HCT116 (cell line): ENCODE data around the gene RAD51AP1. TPM values are rescaled to one million over a fixed set of nuclear protein-coding genes. Genes with fewer than 3 reads are reported as not detected.

Source experiments
- ATAC-seq: fragments of 200-7000 bp; cut with Tn5 transposase; 2 replicates; pipeline ENCODE4 v1.9.1; 2020; ENCODE audit warnings: mild to moderate bottlenecking, moderate library complexity
- Bru-seq: library from RNA; stranded (reverse); fragments of 400-500 nt; gene quantifications from one replicate; lab custom pipeline; 2021; lab: Mats Ljungman, UMichigan
- BruChase-seq, 2 experiments: library from RNA; stranded (reverse); fragments of 400-500 nt; gene quantifications; one replicate each; lab custom pipeline; 2021; lab: Mats Ljungman, UMichigan
- BruUV-seq: library from RNA; stranded (reverse); fragments of 400-500 nt; replicated peaks from 2 replicates; lab custom pipeline; 2021; lab: Mats Ljungman, UMichigan
- CTCF ChIA-PET: fragments of 300-600 bp; sonication (Branson Sonifier 250); formaldehyde crosslinking; loops from one replicate; lab custom pipeline; 2021; ENCODE audit warnings: antibody characterized with exemption; lab: Charles Lee
- POLR2A ChIA-PET: fragments of 300-600, 350-600 bp; sonication (Branson Sonifier 250); formaldehyde crosslinking; loops from one replicate; lab custom pipeline; 2021; ENCODE audit warnings: antibody characterized with exemption; lab: Charles Lee
- RAD21 ChIA-PET, 2 experiments: fragments of 300-600 bp; sonication (Branson Sonifier 250); formaldehyde crosslinking; loops; one replicate each; lab custom pipeline; 2023; ENCODE audit warnings: low total read pairs in 2 of 2; ENCODE audit not compliant: uncharacterized antibody in 2 of 2, unreplicated experiment in 2 of 2, low non-redundant PET in 1 of 2; lab: Charles Lee
- DNase-seq: peaks from one replicate; pipeline ENCODE4 v3.0.0-alpha.2; 2010; ENCODE audit warnings: low read depth, low spot score
- H2AFZ ChIP-seq: fragments of 200-600 bp; shearing (Covaris generic), sonication (generic); 2 replicates; pipeline ENCODE4 v1.6.1; 2017; ENCODE audit warnings: low read depth, mixed run types, mixed read lengths, antibody characterized with exemption, low read length; ENCODE audit not compliant: poor library complexity, severe bottlenecking
- H3K27ac ChIP-seq: 2 replicates; pipeline ENCODE4 v1.5.1; 2012; ENCODE audit warnings: low read depth, low read length
- H3K27me3 ChIP-seq: fragments of 200-600 bp; sonication (generic); 2 replicates; pipeline ENCODE4 v1.6.1; 2016; ENCODE audit warnings: mixed run types, low read length, mixed read lengths; ENCODE audit not compliant: insufficient read depth
- H3K36me3 ChIP-seq, 2 experiments: fragments of 200-500 bp in 1 of 2; fragments of 200-600 bp in 1 of 2; sonication (Bioruptor generic) in 1 of 2; sonication (generic) in 1 of 2; 2 replicates each; pipeline versions ENCODE4 v1.5.1 to v1.6.1; 2014 to 2016; ENCODE audit warnings: low read length in 2 of 2, inconsistent platforms in 1 of 2, mixed read lengths in 1 of 2, mixed run types in 1 of 2; ENCODE audit not compliant: insufficient read depth in 2 of 2, control insufficient read depth in 1 of 2
- H3K4me1 ChIP-seq, 2 experiments: fragments of 200-600 bp in 1 of 2; sonication (generic) in 1 of 2; 2 replicates each; pipeline versions ENCODE4 v1.5.1 to v1.6.1; 2012 to 2017; ENCODE audit warnings: low read length in 2 of 2, inconsistent platforms in 1 of 2, mild to moderate bottlenecking in 1 of 2, mixed read lengths in 1 of 2, mixed run types in 1 of 2, moderate library complexity in 1 of 2; ENCODE audit not compliant: insufficient read depth in 2 of 2, control insufficient read depth in 1 of 2
- H3K4me2 ChIP-seq: fragments of 200-600 bp; sonication (generic); 2 replicates; pipeline ENCODE4 v1.6.1; 2017; ENCODE audit warnings: mixed run types, low read length, mixed read lengths
- H3K4me3 ChIP-seq, 2 experiments: fragments of 200-600 bp in 1 of 2; sonication (generic) in 1 of 2; replicated peaks in 1 of 2; 2 replicates each; pipeline ENCODE4 v1.5.1; 2011 to 2016; ENCODE audit warnings: low read length in 2 of 2, control low read depth in 1 of 2, low read depth in 1 of 2, mild to moderate bottlenecking in 1 of 2, mixed read lengths in 1 of 2, mixed run types in 1 of 2
- H3K79me2 ChIP-seq: fragments of 200-600 bp; sonication (generic); 2 replicates; pipeline ENCODE4 v1.6.1; 2017; ENCODE audit warnings: mild to moderate bottlenecking, mixed run types, low read length, moderate library complexity, mixed read lengths; ENCODE audit not compliant: insufficient read depth
- H3K9ac ChIP-seq: fragments of 200-600 bp; sonication (generic); 2 replicates; pipeline ENCODE4 v1.6.1; 2016; ENCODE audit warnings: low read length, mixed read lengths
- H3K9me2 ChIP-seq: fragments of 200-600 bp; sonication (generic), shearing (Covaris generic); 2 replicates; pipeline ENCODE4 v1.6.1; 2017; ENCODE audit warnings: mixed run types, mild to moderate bottlenecking, moderate library complexity; ENCODE audit not compliant: insufficient read depth
- H3K9me3 ChIP-seq, 2 experiments: fragments of 200-500 bp in 1 of 2; fragments of 200-600 bp in 1 of 2; sonication (Bioruptor generic) in 1 of 2; sonication (generic) in 1 of 2; 2 replicates each; pipeline ENCODE4 v1.6.1; 2014 to 2017; ENCODE audit warnings: low read length in 2 of 2, mixed read lengths in 2 of 2, inconsistent platforms in 1 of 2, low read depth in 1 of 2, mild to moderate bottlenecking in 1 of 2, mixed run types in 1 of 2, moderate library complexity in 1 of 2; ENCODE audit not compliant: control insufficient read depth in 1 of 2, insufficient read depth in 1 of 2
- H4K20me1 ChIP-seq: fragments of 200-600 bp; sonication (generic), shearing (Covaris generic); 2 replicates; pipeline ENCODE4 v1.6.1; 2017; ENCODE audit warnings: mixed run types, mild to moderate bottlenecking, moderate library complexity; ENCODE audit not compliant: insufficient read depth
- ATF3 ChIP-seq: IDR thresholded peaks from 2 replicates; pipeline ENCODE4 v1.6.1; 2012
- EGR1 ChIP-seq: IDR thresholded peaks from 2 replicates; pipeline ENCODE4 v1.6.1; 2012; ENCODE audit warnings: low read depth
- ELF1 ChIP-seq: IDR thresholded peaks from 2 replicates; pipeline ENCODE4 v1.6.1; 2012; ENCODE audit warnings: low read depth, borderline replicate concordance
- MAX ChIP-seq: IDR thresholded peaks from 2 replicates; pipeline ENCODE4 v1.6.1; 2012
- POLR2AphosphoS5 ChIP-seq: IDR thresholded peaks from 2 replicates; pipeline ENCODE4 v1.6.1; 2011; ENCODE audit warnings: mild to moderate bottlenecking, low read depth, low read length, moderate library complexity
- SIN3A ChIP-seq: IDR thresholded peaks from 2 replicates; pipeline ENCODE4 v1.6.1; 2012; ENCODE audit warnings: low read depth
- SP1 ChIP-seq: IDR thresholded peaks from 2 replicates; pipeline ENCODE4 v1.6.1; 2012; ENCODE audit warnings: low read depth
- YY1 ChIP-seq: IDR thresholded peaks from 2 replicates; pipeline ENCODE4 v1.6.1; 2011; ENCODE audit warnings: low read length, low read depth, moderate library complexity, mild to moderate bottlenecking; ENCODE audit not compliant: insufficient replicate concordance; ENCODE audit errors: extremely low read depth
- ZNF274 ChIP-seq: fragments of 200-500 bp; sonication (Bioruptor generic); IDR thresholded peaks from 2 replicates; pipeline ENCODE4 v1.6.1; 2014; ENCODE audit warnings: mild to moderate bottlenecking, low read depth, low read length, inconsistent platforms
- intact Hi-C: fragments of 100-400 bp; cut with micrococcal nuclease; formaldehyde crosslinking; loops from 2 replicates; pipeline ENCODE4 v1.10.0; 2022
- long read RNA-seq: library from polyadenylated mRNA; unstranded; transcript quantifications from one replicate; pipeline ENCODE4 v2.0.0, GENCODE V29; 2021; ENCODE audit not compliant: unreplicated experiment
- polyA plus RNA-seq: library from polyadenylated mRNA; unstranded; fragments of >200 nt; gene quantifications from 2 replicates; pipeline ENCODE4 v1.2.1, GENCODE V29; 2012; ENCODE audit warnings: missing spikeins
- total RNA-seq: library from RNA; stranded (reverse); gene quantifications from one replicate; pipeline ENCODE4 v1.2.1, GENCODE V29; 2021; ENCODE audit not compliant: unreplicated experiment

RAD51AP1 gene
- 28.2 TPM for total RNA-seq
- 8.7 and 12.2 TPM in 2 replicates for polyA plus RNA-seq
- Bru-seq, nascent RNA = percentile 82 among the genes with signal in this experiment
- BruChase-seq, experiment 1, labeled RNA remaining after a 6-hour chase = percentile 78 among the genes with signal in this experiment
- BruChase-seq, experiment 2, labeled RNA remaining after a 2-hour chase = percentile 82 among the genes with signal in this experiment
- long read RNA-seq, transcript RAD51AP1-202 (9 exons, 2,113 nt) = major isoform, 13 of 33 reads
- long read RNA-seq, partial matches to known transcripts = 5 of 33 reads
- long read RNA-seq, other reads (novel, unspliced or antisense) = 15 of 33 reads

GRCh38 chr12:4538207-4539160 lies at the start of gene RAD51AP1:
TSS of gene RAD51AP1 (plus strand) at chr12:4538890. CDS start at chr12:4538940, 50 bp downstream.
- RAD21 ChIA-PET = no interaction called here
- CTCF ChIA-PET = no interaction called here
- BruUV-seq = TSS peak; percentile 63
- intact Hi-C loops = loop anchor here (2.0 kb wide), 1 partner anchor 66 kb away; no protein-coding TSS in a partner anchor
- Histone ChIP-seq H3K9me3 (no peaks in the 10 kb centered on the region), H3K4me2 (peak within 1 kb of the TSS; percentile 82), H3K79me2 (peaks cover 61% of the 10 kb centered on the region), H3K9ac (peak within 1 kb of the TSS; percentile 92), H3K27ac (peak within 1 kb of the TSS; percentile 69), H3K4me1 (peaks cover 12 to 18% of the 10 kb centered on the region in 2 experiments), H3K27me3 (no peaks in the 10 kb centered on the region), H4K20me1 (no peaks in the 10 kb centered on the region), H3K9me2 (no peaks in the 10 kb centered on the region), H2AFZ (peak within 1 kb of the TSS; percentile 50), H3K4me3 (peak within 1 kb of the TSS; percentile 92 to 96), H3K36me3 (peaks cover 6 to 7% of the 10 kb centered on the region in 2 experiments; a peak in 3 of 4 replicates)
- ATAC-seq (peak; percentile 99), DNase-seq (peak; percentile 96)
- POLR2A ChIA-PET = interaction anchor here (0.7 kb wide), 1 partner anchor 190 kb away, joined by 3 read pairs; no protein-coding TSS in a partner anchor
- TF ChIP-seq ZNF274 (no peak), ATF3 (no peak), SP1 (peak; percentile 81), SIN3A (peak; percentile 84), ELF1 (peak; percentile 68), YY1 (peak; percentile 76), MAX (peak; percentile 64), EGR1 (peak; percentile 49; the same call in 1 of the 2 replicates), POLR2AphosphoS5 (peak; percentile 53)
